HG02571 (cell line): Measurements from ENCODE around the gene PEAR1.

ENCODE experiments used
- ATAC-seq: cut with Tn5 transposase; IDR thresholded peaks from one replicate; pipeline ENCODE4 v1.9.1; 2021; ENCODE audit warnings: mild to moderate bottlenecking, moderate library complexity; ENCODE audit not compliant: unreplicated experiment

PEAR1 gene

DNA sequence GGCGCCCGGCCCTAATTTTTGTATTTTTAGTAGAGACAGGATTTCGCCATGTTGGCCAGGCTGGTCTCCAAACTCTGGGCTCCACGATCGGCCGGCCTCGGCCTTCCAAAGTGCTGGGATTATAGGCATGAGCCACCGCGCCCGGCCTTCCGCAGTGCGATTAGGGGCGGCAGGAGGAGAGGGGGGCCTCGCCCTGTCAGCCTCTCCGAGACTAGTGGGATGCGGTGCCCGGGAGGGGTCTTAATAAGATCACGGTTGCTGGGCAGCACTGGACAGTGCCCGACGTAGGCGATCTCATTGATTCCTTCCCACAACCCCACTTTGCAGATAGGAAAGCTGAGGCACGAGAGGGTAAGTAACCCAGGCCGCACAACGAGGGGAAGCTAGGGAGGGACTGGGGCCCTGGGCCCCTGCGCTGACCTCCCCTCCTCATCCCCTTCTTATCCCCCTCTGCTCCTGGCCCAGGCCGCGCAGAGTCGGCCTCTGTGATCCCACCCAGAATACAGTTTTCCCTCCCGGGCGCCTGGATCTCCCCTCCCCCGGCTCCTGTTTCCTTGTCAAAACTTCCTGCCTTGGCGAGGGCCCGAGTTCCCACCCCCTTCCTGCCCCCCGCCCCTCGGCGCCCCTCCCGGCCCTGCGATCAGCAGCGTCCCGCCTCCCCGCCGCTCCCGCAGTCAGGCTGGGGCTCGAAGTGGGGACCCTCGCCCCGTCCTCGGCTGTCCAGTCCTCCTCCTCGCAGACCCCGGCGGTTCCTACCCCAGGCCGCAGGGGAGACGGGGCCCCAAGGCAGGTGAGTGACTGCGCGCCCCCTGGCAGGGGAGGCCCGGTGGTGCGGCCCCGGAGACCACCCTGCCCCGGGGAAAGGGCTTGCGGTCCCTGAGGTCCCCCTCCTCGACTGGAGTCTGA, at the start of gene PEAR1:
Gene PEAR1 (plus strand): TSS at position 671 of the 906 bp plus-strand sequence. CDS start 10,209 bp downstream, outside the sequence.
- ATAC-seq: no peak

DNA sequence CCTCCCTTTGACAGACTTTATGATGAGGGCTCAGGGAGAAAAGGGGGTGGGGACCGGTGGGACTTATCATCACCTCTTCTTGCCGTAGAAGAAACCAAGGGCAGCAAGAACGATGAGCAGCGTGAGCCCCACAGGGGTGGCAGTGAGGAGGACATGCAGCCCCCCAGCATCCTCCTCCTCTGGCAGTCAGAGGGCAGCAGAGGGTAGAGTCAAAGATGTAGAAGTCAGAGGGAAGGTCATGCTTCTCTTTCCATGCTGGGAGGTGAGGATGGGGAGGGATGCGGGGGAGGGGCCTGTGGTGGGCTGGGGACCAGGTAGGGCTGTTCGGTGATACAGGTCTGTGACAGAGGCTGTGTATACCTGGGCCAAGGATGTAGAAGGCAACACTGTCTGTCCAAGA, 49.4 kb upstream of the PEAR1 start:
- ATAC-seq: no peak

DNA sequence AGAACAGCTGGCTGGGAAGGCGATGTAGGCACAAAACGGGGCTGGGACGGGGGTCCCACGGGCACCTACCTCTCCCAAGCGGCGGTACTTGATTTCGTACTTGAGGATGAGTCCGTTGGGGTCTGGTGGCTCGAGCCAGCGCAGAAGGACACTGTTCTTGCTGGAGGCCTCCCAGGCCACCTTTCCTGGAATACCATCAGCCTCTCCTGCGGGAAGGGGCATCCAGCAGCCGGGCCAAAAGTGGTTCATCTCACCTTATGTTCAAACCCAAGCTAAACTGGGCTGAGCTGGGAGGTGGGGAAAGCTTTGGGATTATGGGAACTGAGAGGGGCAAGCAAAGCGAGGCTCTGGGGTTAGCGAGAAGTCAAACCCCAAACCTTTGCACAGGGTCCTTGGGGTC, 48.9 kb upstream of the PEAR1 start:
- no peak for ATAC-seq

DNA sequence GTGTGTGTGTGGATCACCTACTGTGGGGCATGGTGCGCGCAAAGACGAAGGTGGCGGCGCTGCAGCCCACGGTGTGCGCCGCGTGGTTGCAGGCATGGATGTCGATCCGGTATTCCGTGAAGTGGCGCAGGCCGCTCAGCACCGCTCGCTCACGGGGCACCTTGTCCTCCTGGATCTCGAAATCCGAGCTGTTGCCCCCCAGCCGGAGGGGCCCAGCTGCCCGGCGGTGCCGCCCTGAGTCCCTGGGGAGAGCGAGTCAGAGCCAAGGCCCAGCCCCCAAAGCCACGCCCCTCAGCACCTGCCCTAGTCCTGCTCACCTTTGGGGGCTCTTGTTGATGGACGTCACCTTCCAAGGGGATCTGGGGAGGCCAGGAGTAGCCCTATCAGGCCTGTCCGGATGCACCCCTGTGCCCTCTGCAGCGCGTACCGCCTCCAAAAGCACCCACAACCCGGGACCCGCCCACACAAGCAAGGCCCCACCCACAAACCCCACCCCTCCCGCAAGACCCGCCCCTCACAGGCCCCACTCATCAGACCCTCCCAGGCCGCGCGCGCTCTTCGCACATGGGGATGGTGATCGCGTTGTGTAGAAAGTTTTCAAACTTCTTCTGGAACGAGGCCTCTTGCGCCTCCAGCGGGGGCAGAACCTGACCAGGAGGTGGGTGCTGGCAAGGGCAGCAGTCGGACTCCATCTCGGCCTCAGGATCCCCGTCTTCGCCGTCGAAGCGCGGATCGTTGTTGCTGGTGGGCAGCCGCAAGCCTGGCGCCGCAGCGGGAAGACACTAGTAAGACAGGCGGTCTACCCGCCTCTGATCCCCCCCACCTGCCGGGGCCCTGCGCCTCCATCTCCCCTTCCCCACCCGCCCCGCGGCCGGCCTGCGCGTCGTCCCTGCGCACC, 48.2 kb upstream of the PEAR1 start:
- no peak for ATAC-seq

DNA sequence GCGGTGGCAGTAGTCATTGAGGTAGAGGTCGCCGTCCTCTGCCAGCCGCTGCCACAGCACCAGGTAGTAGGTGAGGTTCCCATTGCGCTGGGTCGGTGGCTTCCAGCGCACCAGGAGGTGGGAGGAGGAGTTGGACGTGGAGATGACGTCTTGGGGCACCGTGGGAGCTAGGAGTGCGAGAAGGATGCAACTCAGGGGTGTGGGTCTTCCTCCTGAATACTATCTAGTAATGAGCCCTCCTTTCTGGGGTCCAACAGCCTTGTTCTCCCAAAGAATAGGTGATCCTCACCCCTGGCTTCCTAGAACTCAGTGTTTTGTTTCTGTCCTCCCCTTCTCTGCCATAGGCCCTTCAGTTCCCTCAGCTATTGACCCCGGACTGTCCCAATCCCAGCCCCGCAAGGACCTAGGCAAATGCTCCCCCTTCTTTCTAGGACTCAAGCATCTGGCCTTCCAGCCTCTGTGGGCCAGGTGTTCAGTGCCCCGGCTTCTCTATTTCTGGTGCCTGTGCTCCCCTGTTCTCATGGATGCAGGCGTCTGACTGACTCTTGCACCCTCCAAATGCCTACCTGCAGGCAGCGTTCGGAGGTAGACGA, 47.5 kb upstream of the PEAR1 start:
- no peak for ATAC-seq

GRCh38 chr1:156846643-156847042, 46.9 kb upstream of the PEAR1 start:
- no peak for ATAC-seq

- no peak for ATAC-seq
Measured at GRCh38 chr1:156847591-156848460, 45.7 kb upstream of the PEAR1 start.

GRCh38 chr1:156848461-156849150, 44.9 kb upstream of the PEAR1 start:
- ATAC-seq: no peak

DNA sequence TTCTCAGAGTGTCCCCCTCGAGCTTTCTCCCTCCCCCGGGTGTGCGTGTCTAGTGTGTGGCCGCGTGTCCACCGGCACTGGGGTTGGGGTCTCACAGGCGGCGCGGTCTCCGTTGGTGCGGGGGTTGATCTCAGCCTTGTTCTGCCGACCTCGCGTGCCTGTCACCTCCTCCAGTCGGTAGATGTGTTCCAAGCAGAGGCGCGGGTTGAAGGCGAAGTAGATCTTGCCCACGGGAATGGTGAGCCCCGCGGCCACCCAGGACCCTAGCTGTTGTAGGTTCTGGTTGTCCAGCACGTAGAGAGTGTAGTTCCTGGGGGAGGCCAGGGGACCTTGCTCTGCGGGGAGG, 44.4 kb upstream of the PEAR1 start:
- no peak for ATAC-seq

- ATAC-seq: no peak
Measured at GRCh38 chr1:156851779-156852417, 41.6 kb upstream of the PEAR1 start.

- no peak for ATAC-seq
Measured at GRCh38 chr1:156852418-156852874, 41.1 kb upstream of the PEAR1 start.

DNA sequence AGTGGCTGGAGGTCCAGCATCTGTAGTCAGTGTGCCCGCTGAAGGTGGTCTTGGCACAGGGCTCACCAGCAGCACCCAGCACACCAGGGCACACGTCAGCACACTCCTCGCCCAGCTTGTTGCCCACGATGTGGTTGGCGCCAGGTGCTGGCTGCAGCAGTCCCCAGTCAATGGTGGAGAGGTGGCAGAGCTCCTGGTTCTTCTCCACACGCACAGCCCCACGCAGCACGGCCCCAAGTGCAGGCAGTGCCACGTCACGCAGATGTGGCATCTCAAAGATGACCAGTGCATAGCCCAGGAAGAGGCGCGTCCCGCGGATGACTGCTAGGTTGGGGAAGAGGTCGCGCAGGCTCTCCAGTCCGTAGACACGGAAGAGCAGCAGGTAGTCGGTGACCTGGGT, 39.8 kb upstream of the PEAR1 start:
- ATAC-seq: no peak

- ATAC-seq: no peak
Measured at GRCh38 chr1:156854634-156855033, 38.9 kb upstream of the PEAR1 start.

DNA sequence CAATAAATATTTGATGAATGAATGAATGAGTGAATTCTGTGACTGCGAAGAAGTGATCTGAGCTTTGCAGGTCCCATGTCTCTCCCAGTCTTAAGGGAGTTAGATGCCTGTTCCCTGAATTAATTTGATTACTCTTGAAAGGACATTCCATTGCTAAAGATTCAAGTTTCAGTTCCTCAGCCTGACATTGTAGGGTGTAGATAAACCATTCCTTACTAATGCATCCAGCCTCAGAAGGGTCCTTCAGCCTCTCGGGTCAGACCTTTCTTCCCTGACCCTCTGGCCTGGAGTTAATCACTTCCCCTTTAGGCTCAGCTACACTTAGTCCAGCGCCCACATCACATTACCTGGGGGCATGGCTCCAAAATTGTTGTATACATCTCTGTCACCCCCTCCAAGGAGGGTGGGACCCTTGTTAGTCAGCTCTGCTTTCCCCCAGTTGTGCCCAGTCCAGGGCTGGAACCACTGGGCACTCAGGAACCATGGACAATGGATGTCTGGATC, 37.2 kb upstream of the PEAR1 start:
- no peak for ATAC-seq

GRCh38 chr1:156857532-156857931, 36.0 kb upstream of the PEAR1 start:
- no peak for ATAC-seq

GRCh38 chr1:156858555-156858956, 35.0 kb upstream of the PEAR1 start:
- no peak for ATAC-seq

DNA sequence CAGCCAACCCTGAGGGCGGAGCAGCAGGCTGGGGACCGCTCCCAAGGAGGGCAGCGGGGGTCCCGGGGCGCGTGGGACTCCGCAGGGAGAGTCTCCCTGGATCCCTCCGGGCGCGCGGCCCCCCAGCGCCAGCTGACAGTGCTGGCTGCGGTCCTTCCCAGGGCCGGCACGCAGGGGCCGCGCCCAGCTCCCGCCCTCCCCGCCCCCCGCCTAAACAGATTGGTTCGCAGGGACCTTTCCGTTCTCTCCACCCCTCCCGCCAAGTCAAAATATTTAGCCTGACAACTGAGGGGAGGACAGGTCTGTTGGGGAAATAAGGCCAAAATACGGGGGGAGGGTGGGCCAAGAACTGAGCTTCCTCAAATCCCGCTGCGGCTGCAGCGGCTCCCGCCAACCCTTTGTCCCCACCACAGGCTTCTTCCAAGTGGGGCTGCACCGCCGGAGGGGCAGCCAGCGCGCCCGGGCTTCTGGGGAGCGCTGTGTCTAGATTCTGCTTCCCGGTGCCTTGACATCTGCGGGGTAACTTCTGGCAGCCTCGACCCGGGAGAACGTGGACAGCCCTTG, 34.5 kb upstream of the PEAR1 start, which contains the start of gene INSRR:
Gene INSRR (minus strand): TSS at position 159 of the 564 bp plus-strand sequence. CDS start 496 bp downstream, outside the sequence.
- ATAC-seq: no peak

GRCh38 chr1:156859523-156860112, 33.9 kb upstream of the PEAR1 start:
- no peak for ATAC-seq
